Stimulated activated CD4-positive, alpha-beta T cell treated with anti-CD3 and anti-CD28 coated beads, Interleukin-15, amount 100 ng/mL, for 24 hours (primary cell): ENCODE data around the gene MS4A18.
A peak's percentile ranks its signal among the peaks of the same experiment; 100 is the strongest.

Experiments used
- DNase-seq: peaks from one replicate; pipeline ENCODE4 v3.0.0-alpha.2; 2020

Gene MS4A18

DNA sequence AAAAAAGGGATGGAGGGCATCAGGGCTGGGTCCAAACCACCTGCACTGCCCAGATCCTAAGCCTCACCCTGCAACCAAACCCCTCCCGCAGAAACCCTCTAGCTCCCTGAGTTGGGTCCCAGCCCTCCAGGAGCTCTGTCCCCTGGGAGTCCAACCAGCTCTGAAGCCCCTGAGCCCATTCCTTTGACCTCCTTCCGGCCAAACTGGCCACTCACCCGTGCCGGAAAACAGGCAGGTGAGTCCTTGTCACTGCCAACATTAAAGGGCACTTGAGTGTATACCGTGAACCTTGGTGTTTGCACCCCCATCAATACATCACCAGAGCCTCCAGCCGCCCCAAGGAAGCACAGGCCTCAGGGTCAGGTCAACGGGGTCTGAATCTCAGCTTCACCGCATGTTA, 43.7 kb downstream of the MS4A18 start:
- DNase-seq: no peak

DNA sequence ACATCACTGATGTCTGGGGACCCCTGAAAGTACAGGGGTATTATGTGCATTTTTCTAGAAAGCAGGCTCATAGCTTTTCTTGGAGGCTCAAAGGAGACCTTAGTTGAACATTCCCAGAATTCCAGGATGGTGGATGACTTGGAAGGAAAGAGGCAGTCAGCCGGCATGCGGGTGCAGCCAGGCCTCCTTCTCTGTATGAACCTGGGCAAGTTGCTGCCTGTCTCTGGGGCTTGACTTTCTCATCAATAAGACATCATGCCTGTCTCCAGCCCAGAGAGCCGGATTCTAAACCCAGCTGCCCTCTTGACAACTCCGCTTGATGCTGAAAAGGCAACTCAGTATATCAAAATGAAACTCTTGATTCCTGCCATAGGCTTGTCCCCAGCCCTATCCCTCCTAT, 44.8 kb downstream of the MS4A18 start:
- DNase-seq: no peak

DNA sequence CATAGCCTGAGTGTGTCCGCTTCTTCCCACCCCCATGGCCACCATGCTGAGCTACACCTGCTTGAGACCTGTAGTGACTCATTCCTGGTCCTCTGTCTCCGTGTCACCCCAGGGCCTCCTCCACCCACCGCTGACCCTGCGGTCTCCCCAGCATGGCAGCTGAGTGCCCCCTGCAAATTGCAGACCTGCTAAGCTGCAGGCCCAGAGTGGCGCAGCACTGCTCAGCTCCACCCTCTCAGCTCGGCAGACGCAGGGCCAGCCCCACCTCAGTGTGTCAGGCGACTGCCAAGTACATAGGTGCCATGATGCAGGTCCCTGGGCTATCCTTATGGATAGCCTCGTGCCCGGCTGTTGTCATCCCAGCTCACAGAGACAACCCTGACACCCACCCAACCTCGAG, 45.3 kb downstream of the MS4A18 start:
- no peak for DNase-seq

DNA sequence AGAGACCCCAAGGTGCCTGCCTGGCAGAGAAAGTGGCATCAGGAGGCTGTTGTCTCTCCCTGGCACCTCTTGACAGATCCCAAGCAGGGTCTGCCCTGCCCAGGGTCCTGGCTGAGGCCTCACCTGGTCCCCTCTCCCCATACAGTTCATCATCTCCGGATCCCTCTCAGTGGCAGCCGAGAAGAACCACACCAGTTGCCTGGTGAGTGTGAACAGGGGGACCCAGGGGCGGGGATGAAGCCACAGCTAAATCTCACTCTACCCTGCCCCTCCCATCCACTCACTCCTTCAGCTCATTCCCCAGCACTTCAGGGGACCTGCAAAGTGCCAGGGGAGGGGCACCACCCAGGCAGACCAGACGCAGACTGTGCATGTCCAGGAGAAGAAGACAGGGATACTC, 46.6 kb downstream of the MS4A18 start:
- DNase-seq: no peak

DNA sequence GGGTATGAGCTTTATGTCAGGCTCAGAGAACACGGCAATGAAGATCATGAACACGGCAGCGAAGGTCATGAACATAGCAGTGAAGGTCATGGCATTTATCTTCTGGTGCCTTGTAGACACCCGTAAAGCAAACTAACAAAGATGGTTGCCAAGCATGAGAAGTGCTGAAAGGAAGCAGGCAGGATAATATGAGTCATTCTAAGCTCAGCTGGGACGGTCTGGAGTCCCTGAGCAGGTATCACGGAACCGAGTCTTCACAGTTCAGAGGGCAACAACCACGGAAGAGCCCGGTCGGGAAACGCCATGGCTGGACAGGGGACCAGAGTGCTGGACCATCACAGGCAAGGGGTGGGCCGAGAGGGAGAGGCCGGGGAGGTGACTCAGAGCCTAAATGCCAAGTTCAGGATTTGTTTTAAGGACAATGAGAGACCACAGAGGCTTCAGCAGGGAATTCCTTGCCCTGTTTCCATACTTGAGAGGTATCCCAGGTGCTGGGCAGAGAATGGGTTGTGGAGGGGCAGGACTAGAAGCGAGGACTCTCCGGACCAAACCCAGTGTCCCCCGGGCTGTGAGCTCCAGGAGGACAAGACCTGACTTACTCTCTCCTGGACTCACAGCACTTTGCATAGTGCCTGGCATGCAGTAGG, 47.5 kb downstream of the MS4A18 start:
- DNase-seq: no peak

DNA sequence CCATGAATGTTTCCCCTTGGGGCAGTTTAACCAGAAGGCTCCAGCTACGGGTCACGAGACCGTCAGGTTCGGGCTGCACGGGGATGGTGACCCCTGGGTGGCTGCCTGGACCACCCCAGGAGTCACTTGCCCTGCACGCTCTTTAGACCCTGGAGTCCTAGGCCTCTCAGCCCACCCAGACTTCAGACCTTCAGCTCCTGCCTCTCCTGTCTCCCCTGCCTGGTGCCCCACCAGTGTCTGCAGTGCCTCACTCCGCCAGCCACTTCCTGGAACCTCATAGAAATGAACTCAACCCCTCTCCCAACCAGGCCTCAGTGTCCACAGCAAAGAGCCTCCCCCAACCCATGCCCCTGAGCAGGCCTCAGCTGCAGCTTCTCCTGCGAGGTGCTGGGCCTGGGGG, 48.1 kb downstream of the MS4A18 start:
- DNase-seq: no peak

DNA sequence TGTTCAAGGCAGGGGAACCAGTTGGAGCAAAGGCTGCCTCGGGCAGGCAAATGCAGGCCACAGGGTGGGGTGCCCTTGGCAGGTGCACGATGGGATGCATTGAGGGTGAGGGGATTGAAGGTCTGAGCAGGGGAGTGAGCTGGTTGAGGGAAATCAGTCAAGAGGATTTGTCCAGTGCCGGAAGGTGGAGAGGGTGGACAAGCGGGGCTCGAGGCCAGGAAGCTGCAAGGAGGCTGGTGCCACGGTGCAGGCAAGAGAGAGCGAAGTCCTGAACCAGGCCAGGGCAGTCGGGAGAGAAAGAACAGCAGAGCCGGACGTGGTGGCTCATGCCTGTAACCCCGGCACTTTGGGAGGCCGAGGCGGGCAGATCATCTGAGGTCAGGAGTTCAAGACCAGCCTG, 50.2 kb downstream of the MS4A18 start:
- DNase-seq: no peak

DNA sequence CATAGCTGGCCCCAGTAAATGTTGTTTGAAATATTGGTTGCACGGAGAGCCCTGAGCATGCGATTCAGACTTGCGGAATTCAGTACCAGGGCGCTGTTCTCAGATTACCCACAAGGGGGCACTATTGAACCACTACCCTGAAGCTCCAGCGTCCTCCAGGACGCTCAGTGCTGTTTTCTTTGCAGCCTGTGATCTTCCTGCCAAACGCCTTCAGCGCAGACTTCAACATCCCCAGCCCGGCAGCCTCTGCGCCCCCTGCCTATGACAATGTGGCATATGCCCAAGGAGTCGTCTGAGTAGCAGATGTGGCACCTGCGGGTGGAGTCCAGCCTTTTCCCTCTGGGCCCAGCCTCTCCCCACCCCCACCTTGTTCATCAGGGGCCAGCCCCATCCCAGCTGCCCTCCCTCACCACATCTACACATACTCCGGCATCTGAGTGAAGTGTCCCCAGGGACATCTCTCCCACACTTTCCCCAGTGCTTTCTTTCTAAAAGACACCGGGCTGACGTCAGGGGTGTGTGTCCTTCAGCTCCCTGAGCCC, 51.0 kb downstream of the MS4A18 start:
- DNase-seq: peak; percentile 88

DNA sequence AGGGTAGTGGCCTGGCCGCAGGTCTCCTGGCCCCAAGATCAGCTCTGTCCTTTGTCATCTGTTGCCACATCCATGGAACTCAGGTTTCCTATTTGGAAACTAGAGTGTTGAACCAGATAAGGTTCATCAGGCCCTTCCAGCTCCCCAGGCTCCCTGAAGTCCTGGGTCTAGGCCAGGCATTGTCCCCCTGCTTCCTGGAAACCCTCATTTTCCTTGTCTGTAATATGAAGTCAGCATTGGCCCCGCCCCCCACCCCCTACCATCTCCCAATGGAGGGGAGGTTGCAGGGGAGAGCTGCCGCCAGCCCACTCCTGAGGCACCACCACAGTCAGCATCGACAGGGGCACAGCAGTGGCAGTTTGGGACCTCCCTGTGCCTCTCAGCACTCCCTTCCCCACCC, 51.6 kb downstream of the MS4A18 start:
- DNase-seq: no peak

DNA sequence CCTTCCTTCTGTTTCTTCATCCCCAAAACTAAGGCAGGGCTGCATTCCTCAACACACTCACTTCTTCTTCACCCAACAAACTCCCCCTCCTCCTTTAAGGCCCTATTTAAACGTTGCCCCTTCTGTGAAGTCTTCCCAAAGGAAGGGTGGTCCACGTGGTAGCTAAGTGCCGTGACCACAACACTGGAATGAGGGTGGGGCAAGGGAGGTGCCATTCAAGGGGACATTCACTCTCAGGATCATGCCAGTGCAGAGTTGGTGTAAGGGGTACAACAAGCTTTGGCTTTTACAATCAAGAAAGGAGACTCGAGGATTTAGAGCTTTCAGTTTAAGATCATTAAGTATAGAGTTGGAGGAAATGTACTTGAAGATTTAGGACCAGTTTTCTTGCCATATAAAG, 52.6 kb downstream of the MS4A18 start:
- DNase-seq: no peak

DNA sequence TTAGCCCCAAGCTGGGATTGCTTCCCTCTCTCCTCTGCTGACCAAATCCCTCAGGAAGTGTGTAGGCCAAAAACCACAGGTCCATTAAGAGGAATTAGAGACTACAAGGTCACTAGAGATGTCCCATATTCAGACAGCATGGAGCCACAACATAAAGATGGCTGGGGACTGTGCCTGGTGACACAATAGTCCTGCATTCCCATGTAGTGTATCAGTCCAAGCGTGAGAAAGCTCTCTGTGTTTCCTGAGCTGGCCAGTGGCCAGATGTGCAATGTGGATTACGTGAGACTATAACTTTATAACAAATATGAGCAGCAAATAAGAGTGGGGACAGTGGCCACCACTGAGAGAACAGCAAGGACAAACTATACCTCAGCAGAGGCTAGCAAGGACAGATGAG, 53.1 kb downstream of the MS4A18 start:
- no peak for DNase-seq

DNA sequence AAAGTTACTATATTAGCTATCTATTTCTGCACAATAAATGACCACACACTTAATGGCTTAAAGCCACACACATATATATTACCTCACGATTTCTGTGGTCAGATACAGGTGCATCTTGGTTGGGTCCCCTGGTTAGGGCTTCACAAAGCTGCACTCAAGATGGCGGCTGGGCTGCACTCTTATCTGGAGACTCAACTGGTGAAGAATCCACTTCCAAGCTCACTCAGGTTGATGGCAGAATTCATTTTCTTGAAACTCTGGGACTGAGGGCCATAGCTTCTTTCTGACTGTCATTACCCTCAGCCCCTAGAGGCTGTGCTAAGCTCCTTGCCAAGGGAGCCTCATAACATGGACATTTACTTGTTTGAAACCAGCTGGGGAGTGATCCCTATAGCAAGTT, 55.5 kb downstream of the MS4A18 start:
- DNase-seq: no peak

DNA sequence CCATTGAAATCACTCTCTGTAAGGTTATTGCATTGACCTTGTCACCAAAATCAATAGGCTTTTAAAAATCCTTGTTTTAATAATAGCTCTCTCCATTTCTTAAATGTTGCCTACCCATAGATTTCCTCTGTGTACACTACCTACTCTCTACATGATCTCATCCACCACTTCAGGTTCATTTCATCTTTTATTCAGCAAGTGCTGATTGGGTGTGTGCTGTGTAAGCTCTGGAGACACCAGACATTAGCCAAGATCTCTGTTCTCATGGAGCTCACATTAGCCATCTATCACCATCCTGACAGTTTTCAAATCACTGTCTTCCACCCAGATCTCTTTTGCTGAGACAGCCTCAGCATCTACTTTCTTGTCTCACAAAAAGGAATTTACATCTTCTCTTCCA, 56.3 kb downstream of the MS4A18 start:
- no peak for DNase-seq

DNA sequence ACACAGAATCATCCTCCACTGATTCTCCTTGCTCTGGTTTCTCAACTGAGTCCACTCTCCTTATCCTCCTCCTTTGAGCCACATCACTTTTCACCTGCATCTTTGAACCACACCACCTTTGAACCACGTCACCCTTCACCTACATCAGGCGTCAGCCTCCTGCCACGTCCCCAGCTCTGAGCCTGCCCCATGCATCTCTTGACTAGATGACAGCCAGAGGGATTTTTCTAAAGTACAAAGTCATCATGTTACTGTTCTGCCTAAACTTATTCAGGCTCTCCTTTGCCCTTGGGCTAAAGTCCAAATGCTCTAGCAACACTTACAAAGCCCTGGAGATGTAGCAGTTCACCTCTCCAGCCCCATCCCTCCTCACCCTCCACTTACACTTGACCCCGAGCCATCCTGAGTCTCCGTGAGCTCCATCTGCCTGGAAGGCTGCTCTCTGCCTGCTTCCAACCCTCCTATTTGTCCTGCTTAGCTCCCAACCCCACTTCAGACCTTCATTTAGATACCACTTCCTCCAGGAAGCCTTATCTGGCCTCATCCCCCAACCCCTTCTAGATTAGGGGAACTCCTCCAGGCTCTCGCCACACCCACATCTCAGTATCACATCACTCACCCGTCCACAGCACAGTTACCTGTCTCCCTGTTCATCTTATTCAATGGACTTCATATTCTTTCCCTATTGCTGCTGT, 56.9 kb downstream of the MS4A18 start:
- DNase-seq: no peak

DNA sequence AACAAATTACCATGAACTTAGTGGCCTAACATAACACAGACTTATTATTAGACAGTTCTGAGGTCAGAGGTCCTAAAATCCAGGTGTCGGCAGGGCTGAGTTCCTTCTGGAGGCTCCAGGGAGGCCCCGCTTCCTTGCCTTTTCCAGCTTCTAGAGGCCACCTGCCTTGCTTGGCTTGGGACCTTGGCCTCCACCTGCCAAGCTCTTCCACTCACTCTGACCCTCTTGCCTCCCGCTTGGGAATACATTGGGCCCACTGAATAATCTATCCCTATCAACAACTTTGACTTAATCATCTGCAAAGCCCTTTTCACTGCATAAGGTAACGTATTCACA, 57.4 kb downstream of the MS4A18 start:
- no peak for DNase-seq

DNA sequence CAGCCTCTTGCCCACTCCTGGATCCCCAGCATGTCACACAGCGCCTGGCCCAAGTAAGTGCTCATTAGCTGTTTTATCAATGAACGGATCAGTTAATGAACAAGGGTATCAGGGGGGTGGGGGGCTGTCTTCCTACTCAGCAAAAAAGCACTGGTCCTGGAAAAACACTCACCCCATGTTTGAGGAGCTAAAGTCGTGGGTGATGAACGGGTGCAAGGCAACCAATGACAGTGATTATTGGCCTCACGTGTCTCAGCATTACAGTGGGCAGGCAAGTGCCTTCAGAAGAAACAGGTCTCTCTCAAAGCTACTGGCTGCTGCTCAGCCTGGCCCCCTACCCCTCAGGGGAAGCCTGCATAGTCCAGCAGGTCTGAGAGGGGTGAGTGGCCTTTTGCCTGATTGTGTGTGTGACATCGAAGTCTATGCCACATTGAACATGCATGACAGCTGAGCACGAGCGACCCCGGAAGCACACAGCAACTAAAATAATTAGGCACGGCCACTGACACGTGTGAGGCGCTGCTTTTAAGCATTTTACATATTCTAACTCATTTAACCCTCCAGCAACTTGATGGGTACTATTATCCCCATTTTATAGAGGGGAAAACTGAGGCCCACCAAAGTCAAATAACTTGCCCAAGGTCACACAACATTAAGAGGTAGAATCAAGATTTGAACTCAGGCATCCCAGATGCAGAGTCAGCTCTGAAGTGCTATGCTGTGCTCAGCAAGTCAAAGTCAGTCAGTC, 58.0 kb downstream of the MS4A18 start:
- DNase-seq: no peak

DNA sequence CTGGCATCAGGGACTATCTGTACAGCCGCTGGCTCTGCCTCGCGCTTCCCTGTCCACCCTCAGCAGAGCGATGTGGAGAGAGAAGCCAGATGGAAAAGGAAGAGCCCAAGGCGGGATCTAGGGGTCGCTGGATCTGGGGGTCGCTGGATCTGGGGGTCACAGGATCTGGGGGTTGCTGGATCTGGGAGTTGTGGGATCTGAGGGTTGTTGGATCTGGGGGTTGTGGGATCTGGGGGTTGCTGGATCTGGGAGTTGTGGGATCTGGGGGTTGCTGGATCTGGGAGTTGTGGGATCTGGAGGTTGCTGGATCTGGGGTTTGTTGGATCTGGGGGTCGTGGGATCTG, 58.6 kb downstream of the MS4A18 start:
- no peak for DNase-seq

DNA sequence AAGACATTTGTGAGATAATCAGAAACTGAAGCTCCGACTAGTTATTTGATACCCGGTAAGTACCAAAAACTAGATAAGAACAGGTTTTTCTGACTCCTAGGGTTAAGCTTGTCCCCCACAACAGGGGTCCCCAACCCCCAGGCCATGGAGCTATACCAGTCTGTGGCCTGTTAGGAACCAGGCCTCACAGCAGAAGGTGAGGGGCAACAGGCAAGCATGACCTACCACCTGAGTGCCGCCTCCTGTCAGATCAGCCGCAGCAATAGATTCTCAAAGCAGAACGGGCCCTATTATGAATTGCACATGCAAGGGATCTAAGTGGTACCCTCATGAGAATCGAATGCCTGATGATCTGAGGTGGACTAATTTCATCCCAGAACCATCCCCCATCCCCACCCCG, 59.4 kb downstream of the MS4A18 start:
- no peak for DNase-seq

DNA sequence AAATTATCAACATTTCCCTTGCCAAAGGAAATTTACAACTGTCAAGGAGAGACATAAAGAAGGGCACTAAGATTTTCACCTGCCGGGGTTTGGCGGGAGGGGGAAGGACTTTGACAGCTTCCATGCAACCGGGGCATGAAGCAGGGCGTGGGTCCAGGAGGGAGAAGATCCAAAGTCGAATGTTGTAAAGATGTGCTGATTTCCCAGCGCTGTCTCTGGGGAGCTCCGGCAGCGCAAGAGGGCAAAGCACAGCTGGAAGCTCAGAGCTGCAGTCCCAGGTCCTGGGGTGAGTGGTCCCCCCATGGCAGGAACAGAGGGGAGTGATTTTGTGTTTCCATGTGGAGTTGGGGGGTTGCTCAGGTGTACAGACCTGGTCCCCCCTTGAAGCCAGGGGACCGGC, 60.6 kb downstream of the MS4A18 start, which contains the start of gene MS4A10:
Gene MS4A10 (plus strand): TSS at position 198 of the 400 bp plus-strand sequence. CDS start 5,003 bp downstream, outside the sequence.
- DNase-seq: no peak

DNA sequence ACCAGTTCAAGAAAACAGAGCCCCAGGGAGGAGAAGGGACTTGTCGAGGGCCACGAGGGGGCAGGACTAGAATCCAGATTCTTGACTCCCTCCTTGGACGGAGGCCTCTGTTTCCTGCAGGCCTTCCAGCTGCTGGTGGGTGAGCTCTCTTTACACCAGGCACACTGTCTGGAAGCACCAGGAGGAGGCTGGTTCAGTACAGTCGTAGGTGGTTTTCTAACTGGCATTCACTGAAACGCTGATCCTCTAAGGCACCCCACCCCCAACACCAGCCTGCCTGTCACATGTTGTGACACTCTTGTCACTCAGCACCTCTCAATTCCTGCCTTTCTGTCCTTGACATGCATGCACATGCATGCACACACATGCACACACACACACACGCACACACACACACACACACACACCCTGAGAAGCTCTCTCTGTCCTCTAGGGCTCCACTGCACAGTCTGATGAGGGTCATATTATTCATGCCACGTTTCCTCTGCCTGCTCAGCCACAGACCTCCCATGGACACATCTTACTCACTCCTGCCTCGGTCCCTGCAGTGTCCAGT, 61.4 kb downstream of the MS4A18 start:
- no peak for DNase-seq

DNA sequence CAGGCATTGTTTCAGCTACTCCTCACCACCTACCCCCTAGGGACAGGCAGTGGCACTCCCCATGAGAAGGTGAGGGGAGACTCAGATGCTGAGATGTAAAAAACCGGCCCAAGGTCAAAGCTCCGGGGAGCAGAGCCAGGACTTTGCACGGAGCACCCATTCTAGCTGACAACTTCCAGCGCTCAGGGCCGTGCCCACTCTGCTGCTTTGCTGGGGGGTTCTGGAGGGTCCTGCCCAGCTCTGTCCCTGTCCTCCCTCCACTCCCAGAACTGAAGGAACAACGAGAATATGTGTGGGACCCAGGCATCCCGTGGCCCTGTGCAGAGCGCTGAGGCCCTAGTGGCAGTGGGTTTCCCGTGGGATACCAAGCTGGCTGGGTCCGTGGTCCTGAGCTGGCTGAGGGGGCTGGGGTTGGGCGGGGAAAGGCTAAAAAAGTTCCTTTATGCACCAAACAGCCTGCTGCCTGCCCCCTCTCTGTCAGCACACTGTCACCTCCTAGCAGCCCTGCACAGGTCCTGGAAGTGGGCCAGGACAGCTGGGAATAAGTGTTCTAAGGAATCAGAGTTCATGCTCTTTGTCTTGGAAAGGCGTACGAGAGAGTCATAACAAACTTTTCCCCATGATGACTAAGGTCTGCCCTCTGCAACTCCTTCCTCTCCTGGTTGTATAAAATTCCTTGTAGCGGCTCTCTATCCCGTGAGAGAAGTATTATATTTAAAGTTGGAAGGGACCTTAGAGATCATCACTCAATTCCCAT, 62.5 kb downstream of the MS4A18 start:
- DNase-seq: no peak

DNA sequence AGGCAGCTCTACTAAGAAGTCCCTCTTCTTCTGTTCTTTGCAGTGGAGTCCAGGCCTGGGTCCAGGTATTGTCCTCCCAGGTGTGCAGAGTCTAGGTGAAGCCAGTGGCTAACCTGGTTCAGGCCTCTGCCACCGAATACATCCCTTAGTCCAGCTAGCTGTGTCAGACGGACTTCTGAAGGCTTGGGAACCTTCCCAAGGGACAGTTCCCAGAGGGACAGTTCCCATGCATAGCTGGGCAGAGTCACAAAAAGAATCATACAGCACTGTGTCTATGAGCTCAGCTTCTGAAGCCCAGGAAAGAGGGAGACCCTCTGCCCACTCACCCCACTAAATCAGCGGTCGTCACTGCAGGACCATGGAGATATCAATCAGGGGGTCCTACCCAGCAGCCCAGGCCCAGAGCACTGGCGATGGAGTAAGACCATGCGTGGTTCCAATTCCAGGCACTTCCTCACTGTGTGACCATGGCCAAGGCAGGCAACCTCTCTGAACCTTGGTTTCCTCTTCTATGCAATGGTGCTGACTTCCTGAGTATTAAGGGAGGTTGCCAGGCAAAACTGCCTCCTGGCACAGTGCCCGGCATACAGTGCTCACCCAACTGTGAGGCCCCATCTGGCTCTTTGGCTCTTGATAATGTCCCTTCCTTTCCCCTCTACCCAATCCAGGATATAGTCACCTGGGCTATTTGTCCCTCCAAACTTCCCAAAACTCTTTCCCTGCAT, 64.0 kb downstream of the MS4A18 start:
- no peak for DNase-seq
